Right atrium auricular region (tissue), 2 donors: Measurements from ENCODE around the gene GRIN2A. TPM values are rescaled to one million over a fixed set of nuclear protein-coding genes. Genes with fewer than 3 reads are reported as not detected.

Experiments
- DNase-seq: peaks from one replicate; pipeline ENCODE4 v3.0.0-alpha.2; 2019; ENCODE audit warnings: low spot score
- H3K27ac ChIP-seq, 2 donors: fragments of 200-600 bp; sonication (generic); 1 replicate in 1 of 2; 2 replicates in 1 of 2; pipeline ENCODE4 v1.5.1; 2016 to 2019
- H3K27me3 ChIP-seq, 2 donors: fragments of 200-600 bp; sonication (generic); one replicate each; pipeline versions ENCODE4 v1.5.1 to v1.6.0; 2017 to 2019
- H3K36me3 ChIP-seq: fragments of 200-600 bp; sonication (generic); one replicate; pipeline ENCODE4 v1.5.1; 2016
- H3K4me1 ChIP-seq, 2 donors: fragments of 200-600 bp; sonication (generic); one replicate each; pipeline versions ENCODE4 v1.5.1 to v1.6.0; 2017 to 2019
- H3K4me3 ChIP-seq, 2 donors: fragments of 200-600 bp; sonication (generic); 1 replicate in 1 of 2; 2 replicates in 1 of 2; pipeline ENCODE4 v1.5.1; 2017 to 2019; ENCODE audit warnings: mild to moderate bottlenecking in 1 of 2, moderate library complexity in 1 of 2
- H3K9me3 ChIP-seq, 2 donors: fragments of 200-600 bp; sonication (generic); one replicate each; pipeline ENCODE4 v1.5.1; 2019
- total RNA-seq, 2 donors: library from RNA; depleted of rRNA; stranded (reverse); fragments of >200 nt; gene quantifications; one replicate each; pipeline ENCODE4 v1.1.0, GENCODE V29; 2016
- TF ChIP-seq, protein P1 (sequence below), 2 donors: fragments of 200-600 bp; sonication (generic); IDR thresholded peaks; one replicate each; pipeline ENCODE4 v1.5.1; 2019; ENCODE audit warnings: antibody characterized with exemption in 2 of 2

Gene GRIN2A
- total RNA-seq, 2 donors from 2014 or later, result 3.8 to 7.4 TPM

GRCh38 chr16:10225653-10226052 is 43.4 kb upstream of the GRIN2A start:
- no peak for DNase-seq
- TF ChIP-seq, protein P1, sequence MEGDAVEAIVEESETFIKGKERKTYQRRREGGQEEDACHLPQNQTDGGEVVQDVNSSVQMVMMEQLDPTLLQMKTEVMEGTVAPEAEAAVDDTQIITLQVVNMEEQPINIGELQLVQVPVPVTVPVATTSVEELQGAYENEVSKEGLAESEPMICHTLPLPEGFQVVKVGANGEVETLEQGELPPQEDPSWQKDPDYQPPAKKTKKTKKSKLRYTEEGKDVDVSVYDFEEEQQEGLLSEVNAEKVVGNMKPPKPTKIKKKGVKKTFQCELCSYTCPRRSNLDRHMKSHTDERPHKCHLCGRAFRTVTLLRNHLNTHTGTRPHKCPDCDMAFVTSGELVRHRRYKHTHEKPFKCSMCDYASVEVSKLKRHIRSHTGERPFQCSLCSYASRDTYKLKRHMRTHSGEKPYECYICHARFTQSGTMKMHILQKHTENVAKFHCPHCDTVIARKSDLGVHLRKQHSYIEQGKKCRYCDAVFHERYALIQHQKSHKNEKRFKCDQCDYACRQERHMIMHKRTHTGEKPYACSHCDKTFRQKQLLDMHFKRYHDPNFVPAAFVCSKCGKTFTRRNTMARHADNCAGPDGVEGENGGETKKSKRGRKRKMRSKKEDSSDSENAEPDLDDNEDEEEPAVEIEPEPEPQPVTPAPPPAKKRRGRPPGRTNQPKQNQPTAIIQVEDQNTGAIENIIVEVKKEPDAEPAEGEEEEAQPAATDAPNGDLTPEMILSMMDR (IDR thresholded peaks at IDR 0.05), result no peak
- Histone ChIP-seq H3K27ac (no peak overlapping the region), H3K4me3 (no peak overlapping the region), H3K9me3 (no peaks in the 10 kb centered on the region), H3K36me3 (no peaks in the 10 kb centered on the region), H3K4me1 (no peaks in the 10 kb centered on the region), H3K27me3 (no peaks in the 10 kb centered on the region)

GRCh38 chr16:10224850-10225249 is 42.6 kb upstream of the GRIN2A start:
- Histone ChIP-seq H3K27ac (no peak overlapping the region), H3K9me3 (no peaks in the 10 kb centered on the region), H3K36me3 (no peaks in the 10 kb centered on the region), H3K27me3 (no peaks in the 10 kb centered on the region), H3K4me1 (no peaks in the 10 kb centered on the region), H3K4me3 (no peak overlapping the region)
- no peak for DNase-seq
- TF ChIP-seq, protein P1 (IDR thresholded peaks at IDR 0.05), result no peak

GRCh38 chr16:10220942-10221341 is 38.7 kb upstream of the GRIN2A start:
- Histone ChIP-seq H3K4me3 (no peak overlapping the region), H3K27ac (no peak overlapping the region), H3K36me3 (no peaks in the 10 kb centered on the region), H3K4me1 (no peaks in the 10 kb centered on the region), H3K9me3 (no peaks in the 10 kb centered on the region), H3K27me3 (no peaks in the 10 kb centered on the region)
- TF ChIP-seq, protein P1 (IDR thresholded peaks at IDR 0.05), result no peak
- DNase-seq, result no peak

GRCh38 chr16:10219742-10220141 is 37.5 kb upstream of the GRIN2A start:
- no peaks in the 10 kb centered on the region for H3K36me3 ChIP-seq
- DNase-seq, result no peak
- no peaks in the 10 kb centered on the region for H3K4me1 ChIP-seq
- no peak overlapping the region for H3K4me3 ChIP-seq
- TF ChIP-seq, protein P1 (IDR thresholded peaks at IDR 0.05), result no peak
- H3K27me3 ChIP-seq, result no peaks in the 10 kb centered on the region
- H3K9me3 ChIP-seq, result no peaks in the 10 kb centered on the region
- no peak overlapping the region for H3K27ac ChIP-seq

- DNase-seq, result no peak
- Histone ChIP-seq H3K36me3 (no peaks in the 10 kb centered on the region), H3K4me3 (no peak overlapping the region), H3K27ac (no peak overlapping the region), H3K9me3 (no peaks in the 10 kb centered on the region), H3K4me1 (no peaks in the 10 kb centered on the region), H3K27me3 (no peaks in the 10 kb centered on the region)
- TF ChIP-seq, protein P1 (IDR thresholded peaks at IDR 0.05), result no peak
These were observed 36.4 kb upstream of the GRIN2A start for GRCh38 chr16:10218490-10219206.

- no peaks in the 10 kb centered on the region for H3K9me3 ChIP-seq
- no peak overlapping the region for H3K27ac ChIP-seq
- TF ChIP-seq, protein P1 (IDR thresholded peaks at IDR 0.05), result no peak
- H3K36me3 ChIP-seq, result no peaks in the 10 kb centered on the region
- H3K27me3 ChIP-seq, result no peaks in the 10 kb centered on the region
- H3K4me3 ChIP-seq, result no peak overlapping the region
- no peak for DNase-seq
- no peaks in the 10 kb centered on the region for H3K4me1 ChIP-seq
These were observed 31.5 kb upstream of the GRIN2A start for GRCh38 chr16:10213748-10214147.
